CD4-positive, alpha-beta T cell (primary cell): ENCODE data around the gene TMEM132C. TPM values are rescaled to one million over a fixed set of nuclear protein-coding genes. Genes with fewer than 3 reads are reported as not detected.

Source experiments
- ATAC-seq: fragments of 200-7000 bp; cut with Tn5 transposase; one replicate; pipeline ENCODE4 v1.10.0; 2022; ENCODE audit warnings: mild to moderate bottlenecking; ENCODE audit not compliant: poor library complexity
- CTCF ChIA-PET: fragments of 350-600 bp; sonication (Branson Sonifier 250); formaldehyde crosslinking; loops from one replicate; lab custom pipeline; 2021; ENCODE audit warnings: antibody characterized with exemption, inconsistent platforms; lab: Charles Lee
- POLR2A ChIA-PET: fragments of 350-600 bp; sonication (Branson Sonifier 250); formaldehyde crosslinking; loops from one replicate; lab custom pipeline; 2021; ENCODE audit warnings: antibody characterized with exemption, inconsistent platforms; lab: Charles Lee
- DNase-seq, 14 experiments: peaks; one replicate each; pipeline ENCODE4 v3.0.0-alpha.2; 2013 to 2020; ENCODE audit warnings: mixed read lengths in 2 of 14
- H3K27ac ChIP-seq, 2 donors: one replicate each; pipeline versions ENCODE4 v1.5.1 to v1.7.0; 2013; ENCODE audit warnings: low read length in 2 of 2, low read depth in 1 of 2, mild to moderate bottlenecking in 1 of 2
- H3K27me3 ChIP-seq, 2 experiments: 1 replicate in 1 of 2; 2 replicates in 1 of 2; pipeline versions ENCODE4 v1.6.1 to v1.7.0; 2013; ENCODE audit warnings: low read length in 2 of 2, control low read depth in 1 of 2, mild to moderate bottlenecking in 1 of 2, moderate library complexity in 1 of 2; ENCODE audit not compliant: insufficient read depth in 2 of 2, control insufficient read depth in 1 of 2
- H3K36me3 ChIP-seq: one replicate; pipeline ENCODE4 v1.6.1; 2013; ENCODE audit warnings: low read length, control low read depth; ENCODE audit not compliant: insufficient read depth
- H3K4me1 ChIP-seq: one replicate; pipeline ENCODE4 v1.6.1; 2013; ENCODE audit warnings: low read length, control low read depth; ENCODE audit not compliant: insufficient read depth
- H3K4me3 ChIP-seq: one replicate; pipeline ENCODE4 v1.5.1; 2013; ENCODE audit warnings: mild to moderate bottlenecking, low read length, moderate library complexity
- H3K9me3 ChIP-seq, 2 experiments: 1 replicate in 1 of 2; 2 replicates in 1 of 2; pipeline versions ENCODE4 v1.6.1 to v1.7.0; 2013; ENCODE audit warnings: low read length in 2 of 2, mild to moderate bottlenecking in 2 of 2, control low read depth in 1 of 2, moderate library complexity in 1 of 2; ENCODE audit not compliant: control insufficient read depth in 1 of 2, insufficient read depth in 1 of 2
- H3K27ac Mint-ChIP-seq: one replicate; pipeline ENCODE4 v1.8.0; 2020; ENCODE audit warnings: mixed read lengths
- H3K27me3 Mint-ChIP-seq: one replicate; pipeline ENCODE4 v1.8.0; 2021; ENCODE audit warnings: mixed read lengths
- H3K36me3 Mint-ChIP-seq: one replicate; pipeline ENCODE4 v1.8.0; 2021; ENCODE audit warnings: low read depth, mixed read lengths
- H3K4me1 Mint-ChIP-seq: one replicate; pipeline ENCODE4 v1.8.0; 2021; ENCODE audit warnings: low read depth, mixed read lengths
- H3K4me3 Mint-ChIP-seq: one replicate; pipeline ENCODE4 v1.8.0; 2020; ENCODE audit warnings: mild to moderate bottlenecking, mixed read lengths
- H3K9me3 Mint-ChIP-seq: one replicate; pipeline ENCODE4 v1.8.0; 2020; ENCODE audit warnings: mixed read lengths
- CTCF ChIP-seq: fragments of 200-600 bp; IDR thresholded peaks from one replicate; pipeline ENCODE4 v1.8.0; 2022; ENCODE audit warnings: antibody characterized with exemption, mild to moderate bottlenecking
- intact Hi-C, 2 experiments: fragments of 100-400 bp; cut with DNase I in 1 of 2; cut with micrococcal nuclease in 1 of 2; formaldehyde crosslinking; loops; one replicate each; pipeline versions ENCODE4 v1.15.1 to v1.9.0; 2023 to 2025; cut with DNase I, micrococcal nuclease
- total RNA-seq, 174 experiments: library from RNA in 2 of 174; stranded (reverse) in 2 of 174; gene quantifications; one replicate each; pipeline ENCODE4 v1.2.3 and lab custom pipeline; 2021 to 2026

Gene TMEM132C
- total RNA-seq, 2 experiments from 2014 or later, result not detected

- no peaks in the 10 kb centered on the region for H3K27me3 Mint-ChIP-seq
- no peak for TF ChIP-seq CTCF
These were observed 191.5 kb downstream of the TMEM132C start for GRCh38 chr12:128458301-128458974.

GRCh38 chr12:128459067-128459466 lies 192.1 kb downstream of the TMEM132C start:
- no peak overlapping the region for H3K4me3 ChIP-seq
- H3K4me1 ChIP-seq, result no peaks in the 10 kb centered on the region
- Mint-ChIP-seq H3K27ac (no peak overlapping the region), H3K4me1 (no peaks in the 10 kb centered on the region), H3K9me3 (no peaks in the 10 kb centered on the region), H3K4me3 (no peak overlapping the region), H3K36me3 (no peaks in the 10 kb centered on the region), H3K27me3 (no peaks in the 10 kb centered on the region)
- no peak for ATAC-seq
- ChIA-PET POLR2A (no interaction called here), CTCF (no interaction called here)
- no peaks in the 10 kb centered on the region for H3K27me3 ChIP-seq
- DNase-seq, result no peak
- no peak overlapping the region for H3K27ac ChIP-seq
- no peak for TF ChIP-seq CTCF
- peaks cover 0 to 7% of the 10 kb centered on the region in 2 experiments for H3K9me3 ChIP-seq
- intact Hi-C loops, result no loop called here
- H3K36me3 ChIP-seq, result no peaks in the 10 kb centered on the region

More at GRCh38 chr12:128458301-128458974, 191.5 kb downstream of the TMEM132C start:
- Histone ChIP-seq H3K27me3 (no peaks in the 10 kb centered on the region), H3K36me3 (no peaks in the 10 kb centered on the region), H3K9me3 (peaks cover 0 to 7% of the 10 kb centered on the region in 2 experiments), H3K4me1 (no peaks in the 10 kb centered on the region), H3K27ac (no peak overlapping the region), H3K4me3 (no peak overlapping the region)
- DNase-seq (no peak), ATAC-seq (no peak)
- ChIA-PET POLR2A (no interaction called here), CTCF (no interaction called here)
- Mint-ChIP-seq H3K9me3 (no peaks in the 10 kb centered on the region), H3K4me3 (no peak overlapping the region), H3K4me1 (no peaks in the 10 kb centered on the region), H3K36me3 (no peaks in the 10 kb centered on the region), H3K27ac (no peak overlapping the region)
- intact Hi-C loops, result no loop called here

- H3K4me3 Mint-ChIP-seq, result no peak overlapping the region
- Histone ChIP-seq H3K9me3 (peaks cover 0 to 14% of the 10 kb centered on the region in 2 experiments), H3K27me3 (no peaks in the 10 kb centered on the region), H3K4me1 (no peaks in the 10 kb centered on the region), H3K36me3 (no peaks in the 10 kb centered on the region), H3K4me3 (no peak overlapping the region), H3K27ac (no peak overlapping the region)
- TF ChIP-seq CTCF, result no peak
- H3K27ac Mint-ChIP-seq, result no peak overlapping the region
- H3K27me3 Mint-ChIP-seq, result no peaks in the 10 kb centered on the region
- DNase-seq, result no peak
- intact Hi-C loops, result no loop called here
- no peak for ATAC-seq
- POLR2A ChIA-PET, result no interaction called here
- no peaks in the 10 kb centered on the region for H3K36me3 Mint-ChIP-seq
- CTCF ChIA-PET, result no interaction called here
- no peaks in the 10 kb centered on the region for H3K4me1 Mint-ChIP-seq
- no peaks in the 10 kb centered on the region for H3K9me3 Mint-ChIP-seq
These were observed 196.9 kb downstream of the TMEM132C start for GRCh38 chr12:128463881-128464280.
